Stimulated activated CD8-positive, alpha-beta memory T cell treated with anti-CD3 and anti-CD28 coated beads, Interleukin-15, amount 100 ng/mL, for 1 hour (primary cell): ENCODE data around the gene SELENON.

Experiments used
- DNase-seq: peaks from one replicate; pipeline ENCODE4 v3.0.0-alpha.2; 2020; ENCODE audit warnings: low read depth

The SELENON gene

GRCh38 chr1:25809283-25809926 lies 9.4 kb downstream of the SELENON start:
- DNase-seq, result no peak

GRCh38 chr1:25809929-25810328 lies 9.9 kb downstream of the SELENON start:
- DNase-seq, result no peak

GRCh38 chr1:25810341-25811299 lies 10.6 kb downstream of the SELENON start:
- DNase-seq, result peak; percentile 73

- no peak for DNase-seq
Observed at GRCh38 chr1:25811384-25812082, 11.5 kb downstream of the SELENON start.

GRCh38 chr1:25813071-25813733 lies 13.2 kb downstream of the SELENON start:
- no peak for DNase-seq

GRCh38 chr1:25813734-25814471 lies 13.9 kb downstream of the SELENON start:
- no peak for DNase-seq

GRCh38 chr1:25814549-25815087 lies 14.6 kb downstream of the SELENON start:
- DNase-seq, result no peak

GRCh38 chr1:25815208-25816111 lies 15.5 kb downstream of the SELENON start:
- no peak for DNase-seq

- DNase-seq, result no peak
Observed at GRCh38 chr1:25816112-25816718, 16.2 kb downstream of the SELENON start.

- no peak for DNase-seq
Observed at GRCh38 chr1:25817840-25818501, 18.0 kb downstream of the SELENON start.

GRCh38 chr1:25818569-25818968 lies 18.6 kb downstream of the SELENON start:
- DNase-seq, result no peak

- DNase-seq, result peak; percentile 83
Observed at GRCh38 chr1:25819491-25820246, 19.7 kb downstream of the SELENON start, which contains the start of gene MTFR1L. Gene MTFR1L (plus strand): TSS chr1:25819954. CDS start chr1:25823105, 3,151 bp downstream.

- peak; percentile 37 for DNase-seq
Observed at GRCh38 chr1:25820247-25821111, 20.5 kb downstream of the SELENON start.

- DNase-seq, result no peak
Observed at GRCh38 chr1:25821112-25821476, 21.1 kb downstream of the SELENON start.

- DNase-seq, result no peak
Observed at GRCh38 chr1:25821630-25822091, 21.7 kb downstream of the SELENON start.

- DNase-seq, result no peak
Observed at GRCh38 chr1:25825605-25826004, 25.6 kb downstream of the SELENON start.

GRCh38 chr1:25826571-25826970 lies 26.6 kb downstream of the SELENON start:
- DNase-seq, result no peak
